Lower leg skin (tissue), 3 donors: Measurements from ENCODE around the gene OGDH.

Experiments
- POLR2A ChIP-seq, 2 donors: fragments of 450-650 bp; IDR thresholded peaks; one replicate each; pipeline ENCODE4 v1.6.1; 2016 to 2017; ENCODE audit warnings: antibody characterized with exemption in 2 of 2, mild to moderate bottlenecking in 1 of 2, moderate library complexity in 1 of 2
- TF ChIP-seq, protein P1 (sequence below), 3 donors: fragments of 450-650 bp; IDR thresholded peaks; one replicate each; pipeline ENCODE4 v1.5.1; 2016; ENCODE audit warnings: antibody characterized with exemption in 3 of 3, mild to moderate bottlenecking in 3 of 3, moderate library complexity in 2 of 3

DNA sequence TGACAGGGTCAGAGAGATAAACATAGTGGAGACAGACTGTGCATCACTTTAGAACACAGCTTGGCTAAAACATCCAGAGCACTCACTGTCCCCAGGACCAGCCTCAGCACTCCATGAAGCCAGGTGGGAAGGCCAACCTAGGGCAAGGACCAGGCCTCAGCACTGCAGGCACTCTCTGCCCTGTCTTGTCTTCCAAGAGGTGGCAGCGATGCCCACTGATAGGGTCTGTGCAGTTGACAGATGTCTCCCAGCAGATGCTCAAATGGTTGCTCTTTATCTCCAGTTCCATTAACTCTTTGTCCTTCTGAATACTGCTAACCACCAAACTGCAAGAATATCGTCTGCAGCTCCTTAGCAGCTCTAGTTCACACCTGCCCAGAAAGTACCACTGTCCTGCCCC lies 41.8 kb upstream of the OGDH start:
- TF ChIP-seq, protein P1, sequence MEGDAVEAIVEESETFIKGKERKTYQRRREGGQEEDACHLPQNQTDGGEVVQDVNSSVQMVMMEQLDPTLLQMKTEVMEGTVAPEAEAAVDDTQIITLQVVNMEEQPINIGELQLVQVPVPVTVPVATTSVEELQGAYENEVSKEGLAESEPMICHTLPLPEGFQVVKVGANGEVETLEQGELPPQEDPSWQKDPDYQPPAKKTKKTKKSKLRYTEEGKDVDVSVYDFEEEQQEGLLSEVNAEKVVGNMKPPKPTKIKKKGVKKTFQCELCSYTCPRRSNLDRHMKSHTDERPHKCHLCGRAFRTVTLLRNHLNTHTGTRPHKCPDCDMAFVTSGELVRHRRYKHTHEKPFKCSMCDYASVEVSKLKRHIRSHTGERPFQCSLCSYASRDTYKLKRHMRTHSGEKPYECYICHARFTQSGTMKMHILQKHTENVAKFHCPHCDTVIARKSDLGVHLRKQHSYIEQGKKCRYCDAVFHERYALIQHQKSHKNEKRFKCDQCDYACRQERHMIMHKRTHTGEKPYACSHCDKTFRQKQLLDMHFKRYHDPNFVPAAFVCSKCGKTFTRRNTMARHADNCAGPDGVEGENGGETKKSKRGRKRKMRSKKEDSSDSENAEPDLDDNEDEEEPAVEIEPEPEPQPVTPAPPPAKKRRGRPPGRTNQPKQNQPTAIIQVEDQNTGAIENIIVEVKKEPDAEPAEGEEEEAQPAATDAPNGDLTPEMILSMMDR (IDR thresholded peaks at IDR 0.05): no peak
- TF ChIP-seq POLR2A (IDR thresholded peaks at IDR 0.05): no peak
